Aorta (tissue), 5 donors: ENCODE results near the gene GIGYF2. TPM values are rescaled to one million over a fixed set of nuclear protein-coding genes. Genes with fewer than 3 reads are reported as not detected.
"Not testable (repeated sequence)": the region's sequence is repeated elsewhere in the genome, so short reads cannot be mapped to it uniquely, and the experiment has no call there.

Experiments
- ATAC-seq: fragments of 200-7000 bp; cut with Tn5 transposase; one replicate; pipeline ENCODE4 v1.9.1; 2022; ENCODE audit warnings: moderate library complexity; ENCODE audit not compliant: low FRiP score
- DNase-seq, 2 donors: peaks; one replicate each; pipeline ENCODE4 v3.0.0-alpha.2; 2020
- H3K27ac ChIP-seq, 2 donors: one replicate each; pipeline ENCODE4 v1.5.1; 2013; ENCODE audit warnings: low read length in 2 of 2, mild to moderate bottlenecking in 2 of 2, moderate library complexity in 2 of 2, control low read depth in 1 of 2, inconsistent platforms in 1 of 2, low read depth in 1 of 2
- H3K27me3 ChIP-seq, 2 donors: one replicate each; pipeline ENCODE4 v1.6.1; 2013; ENCODE audit warnings: control low read depth in 1 of 2, low read length in 1 of 2, mild to moderate bottlenecking in 1 of 2, moderate library complexity in 1 of 2; ENCODE audit not compliant: insufficient read depth in 2 of 2, control insufficient read depth in 1 of 2
- H3K36me3 ChIP-seq, 2 donors: one replicate each; pipeline ENCODE4 v1.6.1; 2013; ENCODE audit warnings: control low read depth in 1 of 2, low read length in 1 of 2, mild to moderate bottlenecking in 1 of 2; ENCODE audit not compliant: insufficient read depth in 2 of 2, control insufficient read depth in 1 of 2
- H3K4me1 ChIP-seq, 2 donors: one replicate each; pipeline ENCODE4 v1.6.1; 2013; ENCODE audit warnings: low read length in 2 of 2, control low read depth in 1 of 2, mild to moderate bottlenecking in 1 of 2, moderate library complexity in 1 of 2; ENCODE audit not compliant: insufficient read depth in 2 of 2, control insufficient read depth in 1 of 2
- H3K4me3 ChIP-seq, 2 donors: one replicate each; pipeline ENCODE4 v1.5.1; 2013; ENCODE audit warnings: low read length in 2 of 2, control low read depth in 1 of 2, mild to moderate bottlenecking in 1 of 2
- H3K9me3 ChIP-seq: one replicate; pipeline ENCODE4 v1.6.1; 2013; ENCODE audit warnings: mild to moderate bottlenecking, low read length; ENCODE audit not compliant: control insufficient read depth
- WGBS, 2 donors: extraction: QIAGEN DNeasy Blood & Tissue Kit; methylation state at CpG; one replicate each; pipeline ENCODE4 v1.1.7; 2013; 5-methylcytosine and 5-hydroxymethylcytosine counted together
- intact Hi-C, 2 donors: fragments of 100-400 bp; cut with DNase I; formaldehyde crosslinking; loops; one replicate each; pipeline versions ENCODE4 v1.14.2 to v1.15.0; 2022
- polyA plus RNA-seq, 2 donors: library from polyadenylated mRNA; stranded (reverse); fragments of 200-250 nt; gene quantifications; one replicate each; pipeline ENCODE4 v1.2.3, GENCODE V29; 2013
- total RNA-seq, 2 donors: library from RNA; stranded (reverse); fragmentation: NEBNext Ultra II Directional; extraction: Animal tissue kit (Norgen Biotek cat#: 25700); gene quantifications; one replicate each; pipeline ENCODE4 v1.2.1, GENCODE V29; 2021
- donor health status: healthy with polysubstance abuse.
- donor health status: Bipolar disorder and iron deficiency.
- donor health status: DM: no; HTN: no; CAD: no.
- donor health status: DM: no; HTN: no; CAD: no.
- donor health status: DM: yes; HTN: yes; CAD: no.

The GIGYF2 gene
- total and polyA plus RNA-seq, 4 donors = 13.3 to 100 (median 43.7) TPM

- intact Hi-C loops = no loop called here
- no peak for ATAC-seq
- no peak for DNase-seq
- peaks cover 14 to 16% of the 10 kb centered on the region in 2 donors for H3K36me3 ChIP-seq
- H3K4me3 ChIP-seq = no peak overlapping the region
- no peak overlapping the region for H3K27ac ChIP-seq
- no peaks in the 10 kb centered on the region for H3K9me3 ChIP-seq
- H3K4me1 ChIP-seq = no peaks in the 10 kb centered on the region
- H3K27me3 ChIP-seq = no peaks in the 10 kb centered on the region
These were observed 148.9 kb downstream of the GIGYF2 start for GRCh38 chr2:232846055-232846454.

GRCh38 chr2:232850039-232850438 lies 152.9 kb downstream of the GIGYF2 start:
- no peak for ATAC-seq
- WGBS, 2 donors = 75 to 78% methylated on average over 3 of the region's 3 CpGs

GRCh38 chr2:232852081-232852480 lies 154.9 kb downstream of the GIGYF2 start:
- H3K27ac ChIP-seq, DNase-seq, ATAC-seq, H3K9me3 ChIP-seq, H3K27me3 ChIP-seq, H3K4me1 ChIP-seq, H3K4me3 ChIP-seq: not testable (repeated sequence)
- H3K36me3 ChIP-seq = peaks cover 5 to 10% of the 10 kb centered on the region in 2 donors
- intact Hi-C loops = loop anchor here (2.0 to 5.0 kb wide), 4 partner anchors 200 to 400 kb away; partner anchors contain the start of gene ATG16L1 (in 2 of the 2)
- WGBS, 2 donors = 88 to 90% methylated on average over 11 of the region's 11 CpGs

More at GRCh38 chr2:232850039-232850438, 152.9 kb downstream of the GIGYF2 start:
- no peaks in the 10 kb centered on the region for H3K27me3 ChIP-seq
- intact Hi-C loops = loop anchor here in 1 of 2 donors (5.0 kb wide), 2 partner anchors 202 to 402 kb away; partner anchors contain the start of gene ATG16L1
- H3K36me3 ChIP-seq = peaks cover 7 to 9% of the 10 kb centered on the region in 2 donors
- H3K4me3 ChIP-seq = no peak overlapping the region
- no peaks in the 10 kb centered on the region for H3K9me3 ChIP-seq
- DNase-seq = no peak
- H3K27ac ChIP-seq = no peak overlapping the region
- H3K4me1 ChIP-seq = no peaks in the 10 kb centered on the region

GRCh38 chr2:232852676-232853075 lies 155.5 kb downstream of the GIGYF2 start:
- ATAC-seq = no peak
- Histone ChIP-seq H3K27ac (no peak overlapping the region), H3K36me3 (peaks cover 5 to 9% of the 10 kb centered on the region in 2 donors), H3K27me3 (no peaks in the 10 kb centered on the region), H3K4me3 (no peak overlapping the region), H3K4me1 (no peaks in the 10 kb centered on the region), H3K9me3 (no peaks in the 10 kb centered on the region)
- no peak for DNase-seq
- intact Hi-C loops = loop anchor here (2.0 to 5.0 kb wide), 4 partner anchors 200 to 400 kb away; partner anchors contain the start of gene ATG16L1 (in 2 of the 2)
- 33 to 34% methylated on average over 2 of the region's 2 CpGs for WGBS, 2 donors

GRCh38 chr2:232854082-232854481 lies 157.0 kb downstream of the GIGYF2 start:
- H3K4me3 ChIP-seq = no peak overlapping the region
- H3K27ac ChIP-seq = no peak overlapping the region
- no peaks in the 10 kb centered on the region for H3K27me3 ChIP-seq
- WGBS, 2 donors = 49 to 60% methylated on average over 7 of the region's 7 CpGs
- no peak for DNase-seq
- no peaks in the 10 kb centered on the region for H3K9me3 ChIP-seq
- intact Hi-C loops = loop anchor here in 1 of 2 donors (5.0 kb wide), 2 partner anchors 198 to 398 kb away; partner anchors contain the start of gene ATG16L1
- peaks cover 5 to 15% of the 10 kb centered on the region in 2 donors for H3K36me3 ChIP-seq
- ATAC-seq = no peak
- H3K4me1 ChIP-seq = no peaks in the 10 kb centered on the region

GRCh38 chr2:232857158-232857563 lies 160.0 kb downstream of the GIGYF2 start:
- Histone ChIP-seq H3K36me3 (peaks cover 2 to 9% of the 10 kb centered on the region in 2 donors), H3K27me3 (no peaks in the 10 kb centered on the region), H3K4me1 (no peaks in the 10 kb centered on the region), H3K4me3 (no peak overlapping the region), H3K9me3 (no peaks in the 10 kb centered on the region), H3K27ac (no peak overlapping the region)
- 71 to 77% methylated on average over 4 of the region's 4 CpGs for WGBS, 2 donors
- intact Hi-C loops = no loop called here
- no peak for DNase-seq
- ATAC-seq = no peak

GRCh38 chr2:232859385-232859916 lies 162.3 kb downstream of the GIGYF2 start:
- Histone ChIP-seq H3K36me3 (peaks cover 2 to 9% of the 10 kb centered on the region in 2 donors), H3K27ac (no peak overlapping the region), H3K9me3 (no peaks in the 10 kb centered on the region), H3K4me3 (no peak overlapping the region), H3K4me1 (no peaks in the 10 kb centered on the region), H3K27me3 (no peaks in the 10 kb centered on the region)
- ATAC-seq (no peak), DNase-seq (no peak)
- intact Hi-C loops = no loop called here
- 78 to 86% methylated on average over 4 of the region's 4 CpGs for WGBS, 2 donors

- no peak overlapping the region for H3K4me3 ChIP-seq
- H3K36me3 ChIP-seq = peaks cover 2 to 9% of the 10 kb centered on the region in 2 donors
- H3K9me3 ChIP-seq = no peaks in the 10 kb centered on the region
- WGBS, 2 donors = 86 to 87% methylated on average over 9 of the region's 9 CpGs
- no peak for DNase-seq
- ATAC-seq = no peak
- no peaks in the 10 kb centered on the region for H3K27me3 ChIP-seq
- no peak overlapping the region for H3K27ac ChIP-seq
- H3K4me1 ChIP-seq = no peaks in the 10 kb centered on the region
- intact Hi-C loops = no loop called here
These were observed 163.6 kb downstream of the GIGYF2 start for GRCh38 chr2:232860593-232861241.

- Histone ChIP-seq H3K4me3 (no peak overlapping the region), H3K4me1 (no peaks in the 10 kb centered on the region), H3K36me3 (peaks cover 0 to 9% of the 10 kb centered on the region in 2 donors), H3K27ac (no peak overlapping the region), H3K27me3 (no peaks in the 10 kb centered on the region), H3K9me3 (no peaks in the 10 kb centered on the region)
- intact Hi-C loops = no loop called here
- WGBS, 2 donors = 96 to 98% methylated on average over 5 of the region's 5 CpGs
- DNase-seq (no peak), ATAC-seq (no peak)
These were observed 164.2 kb downstream of the GIGYF2 start for GRCh38 chr2:232861353-232861752.
